ENCODE measurements around the gene ASTN2. TPM values are rescaled to one million over a fixed set of nuclear protein-coding genes. Genes with fewer than 3 reads are reported as not detected.

The ASTN2 gene
- total RNA-seq, 4 donors from 2014 or later, result 0.94 to 5.6 (median 3.7) TPM

GRCh38 chr9:116493183-116493860 is 921.5 kb downstream of the ASTN2 start:
- 88% methylated on average over 8 of the region's 8 CpGs for WGBS, 2 donors
- H3K27me3 ChIP-seq, result no peaks in the 10 kb centered on the region
- intact Hi-C loops (cut with DNase I), result loop anchor here (10.0 kb wide), 1 partner anchor 329 kb away; no protein-coding TSS in a partner anchor
- DNase-seq, result no peak
- no peaks in the 10 kb centered on the region for H3K36me3 ChIP-seq
- TF ChIP-seq POLR2A (IDR thresholded peaks at IDR 0.05) (no peak), CTCF (IDR thresholded peaks at IDR 0.05) (no peak)
- no peak overlapping the region for H3K27ac ChIP-seq
- H3K4me1 ChIP-seq, result no peaks in the 10 kb centered on the region
- no peaks in the 10 kb centered on the region for H3K9me3 ChIP-seq
- H3K4me3 ChIP-seq (replicated peaks in 1 of 3), result no peak overlapping the region

- Histone ChIP-seq H3K9me3 (no peaks in the 10 kb centered on the region), H3K27me3 (no peaks in the 10 kb centered on the region), H3K36me3 (no peaks in the 10 kb centered on the region), H3K27ac (no peak overlapping the region), H3K4me3 (replicated peaks in 1 of 3) (no peak overlapping the region), H3K4me1 (no peaks in the 10 kb centered on the region)
- no peak for TF ChIP-seq POLR2A (IDR thresholded peaks at IDR 0.05)
- no peak for TF ChIP-seq CTCF (IDR thresholded peaks at IDR 0.05)
- no peak for DNase-seq
- intact Hi-C loops (cut with DNase I), result loop anchor here (10.0 kb wide), 1 partner anchor 327 kb away; no protein-coding TSS in a partner anchor
These were observed 923.2 kb downstream of the ASTN2 start for GRCh38 chr9:116491659-116492058.

GRCh38 chr9:116491219-116491618 is 923.6 kb downstream of the ASTN2 start:
- no peak for DNase-seq
- TF ChIP-seq CTCF (IDR thresholded peaks at IDR 0.05) (no peak), POLR2A (IDR thresholded peaks at IDR 0.05) (no peak)
- Histone ChIP-seq H3K36me3 (no peaks in the 10 kb centered on the region), H3K9me3 (no peaks in the 10 kb centered on the region), H3K27me3 (no peaks in the 10 kb centered on the region), H3K4me1 (no peaks in the 10 kb centered on the region), H3K4me3 (replicated peaks in 1 of 3) (no peak overlapping the region), H3K27ac (no peak overlapping the region)
- intact Hi-C loops (cut with DNase I), result loop anchor here (10.0 kb wide), 1 partner anchor 326 kb away; no protein-coding TSS in a partner anchor
- WGBS, 2 donors, result 91 to 95% methylated on average over 1 of the region's 1 CpG

- Histone ChIP-seq H3K4me3 (replicated peaks in 1 of 3) (no peak overlapping the region), H3K9me3 (no peaks in the 10 kb centered on the region), H3K27ac (no peak overlapping the region), H3K4me1 (no peaks in the 10 kb centered on the region), H3K27me3 (no peaks in the 10 kb centered on the region), H3K36me3 (no peaks in the 10 kb centered on the region)
- DNase-seq, result no peak
- TF ChIP-seq POLR2A (IDR thresholded peaks at IDR 0.05) (no peak), CTCF (IDR thresholded peaks at IDR 0.05) (no peak)
- WGBS, 2 donors, result 100% methylated on average over 1 of the region's 1 CpG
- intact Hi-C loops (cut with DNase I), result loop anchor here (10.0 kb wide), 1 partner anchor 326 kb away; no protein-coding TSS in a partner anchor
These were observed 924.5 kb downstream of the ASTN2 start for GRCh38 chr9:116490321-116490720.

- no peak for TF ChIP-seq POLR2A (IDR thresholded peaks at IDR 0.05)
- TF ChIP-seq CTCF (IDR thresholded peaks at IDR 0.05), result no peak
- DNase-seq, result no peak
- WGBS, 2 donors, result 91 to 97% methylated on average over 1 of the region's 1 CpG
- H3K27me3 ChIP-seq, result no peaks in the 10 kb centered on the region
- intact Hi-C loops (cut with DNase I), result no loop called here
- peaks cover 0 to 3% of the 10 kb centered on the region in 2 donors for H3K4me1 ChIP-seq
- no peak overlapping the region for H3K4me3 ChIP-seq (replicated peaks in 1 of 3)
- no peaks in the 10 kb centered on the region for H3K9me3 ChIP-seq
- H3K27ac ChIP-seq, result no peak overlapping the region
- no peaks in the 10 kb centered on the region for H3K36me3 ChIP-seq
These were observed 926.5 kb downstream of the ASTN2 start for GRCh38 chr9:116488373-116488772.

Measured in thyroid gland (tissue), 4 donors.